GM12878 (cell line): ENCODE data around the gene PHACTR1. TPM values are rescaled to one million over a fixed set of nuclear protein-coding genes. Genes with fewer than 3 reads are reported as not detected.

Source experiments
- ATAC-seq: fragments of 200-7000 bp; cut with Tn5 transposase; 3 replicates; pipeline ENCODE4 v1.9.1; 2020; ENCODE audit warnings: mild to moderate bottlenecking, moderate library complexity
- BruUV-seq: library from RNA; stranded (reverse); fragments of 400-500 nt; replicated peaks from 2 replicates; lab custom pipeline; 2021; lab: Mats Ljungman, UMichigan
- CTCF ChIA-PET: fragments of 300-600 bp; sonication (Branson Sonifier 250); formaldehyde crosslinking; extraction: SDS; loops from one replicate; lab custom pipeline; 2021; ENCODE audit warnings: inconsistent platforms; lab: Yijun Ruan, JAX
- POLR2A ChIA-PET: fragments of 350-600 bp; formaldehyde crosslinking; extraction: SDS; loops from one replicate; lab custom pipeline; 2021; ENCODE audit warnings: inconsistent platforms; lab: Charles Lee
- RAD21 ChIA-PET: fragments of 300-600 bp; sonication (Branson Sonifier 250); formaldehyde crosslinking; loops from one replicate; lab custom pipeline; 2023; ENCODE audit warnings: antibody characterized with exemption; ENCODE audit not compliant: unreplicated experiment; lab: Charles Lee
- SMC1A ChIA-PET: fragments of 300-600 bp; sonication (Branson Sonifier 250); formaldehyde crosslinking; loops from one replicate; lab custom pipeline; 2023; ENCODE audit not compliant: unreplicated experiment, uncharacterized antibody; lab: Charles Lee
- DNase-seq: peaks from one replicate; pipeline ENCODE4 v3.0.0-alpha.2; 2011; ENCODE audit warnings: low read depth, low spot score
- FAIRE-seq: peaks from 3 replicates; lab custom pipeline; 2011; peaks lifted over from hg19 to GRCh38; lab: Jason Lieb, UNC
- H2AFZ ChIP-seq: 2 replicates; pipeline ENCODE4 v1.6.0; 2011; ENCODE audit warnings: low read depth, low read length, control low read depth; ENCODE audit not compliant: control insufficient read depth
- H3K27ac ChIP-seq: 2 replicates; pipeline ENCODE4 v1.5.1; 2011; ENCODE audit warnings: control low read depth; ENCODE audit not compliant: control insufficient read depth, insufficient read depth
- H3K27me3 ChIP-seq, 2 experiments: replicated peaks in 1 of 2; 2 replicates each; pipeline versions ENCODE4 v1.6.0 to v1.6.1; 2011; ENCODE audit warnings: low read length in 1 of 2; ENCODE audit not compliant: control insufficient read depth in 2 of 2, insufficient read depth in 2 of 2
- H3K36me3 ChIP-seq, 2 experiments: 2 replicates each; pipeline ENCODE4 v1.5.1; 2011; ENCODE audit warnings: low read length in 1 of 2; ENCODE audit not compliant: control insufficient read depth in 2 of 2, insufficient read depth in 2 of 2
- H3K4me1 ChIP-seq: 2 replicates; pipeline ENCODE4 v1.6.1; 2011; ENCODE audit warnings: mild to moderate bottlenecking, low read length, moderate library complexity, mixed read lengths; ENCODE audit not compliant: control insufficient read depth, insufficient read depth
- H3K4me2 ChIP-seq: 2 replicates; pipeline ENCODE4 v1.6.0; 2011; ENCODE audit warnings: control low read depth; ENCODE audit not compliant: control insufficient read depth, insufficient read depth
- H3K4me3 ChIP-seq: fragments of 200-600 bp; sonication (generic); 2 replicates; pipeline ENCODE4 v1.5.1; 2016
- H3K79me2 ChIP-seq: 2 replicates; pipeline ENCODE4 v1.6.0; 2011; ENCODE audit warnings: low read length; ENCODE audit not compliant: control insufficient read depth, insufficient read depth
- H3K9ac ChIP-seq: 2 replicates; pipeline ENCODE4 v1.8.0; 2011; ENCODE audit warnings: low read length, control low read depth, mixed read lengths; ENCODE audit not compliant: control insufficient read depth, insufficient read depth
- H3K9me3 ChIP-seq: replicated peaks from 3 replicates; pipeline ENCODE4 v1.5.1; 2011; ENCODE audit warnings: mild to moderate bottlenecking, low read length; ENCODE audit not compliant: control insufficient read depth, insufficient read depth
- H4K20me1 ChIP-seq: 2 replicates; pipeline ENCODE4 v1.6.0; 2011; ENCODE audit not compliant: control insufficient read depth, insufficient read depth
- DPF2 ChIP-seq: fragments of 450-650 bp; IDR thresholded peaks from 2 replicates; pipeline ENCODE4 v1.6.1; 2017; ENCODE audit warnings: mild to moderate bottlenecking
- EGR1 ChIP-seq, 2 experiments: IDR thresholded peaks; 1 replicate in 1 of 2; 2 replicates in 1 of 2; pipeline ENCODE4 v1.6.1; 2011 to 2012; ENCODE audit warnings: low read depth in 2 of 2, low read length in 2 of 2, borderline replicate concordance in 1 of 2, mild to moderate bottlenecking in 1 of 2, moderate library complexity in 1 of 2
- ESRRA ChIP-seq: IDR thresholded peaks from 2 replicates; pipeline ENCODE4 v1.6.1; 2012; ENCODE audit warnings: mild to moderate bottlenecking, low read length, improper control_type of control experiment
- POLR2A ChIP-seq: IDR thresholded peaks from 2 replicates; pipeline ENCODE4 v1.6.1; 2011; ENCODE audit warnings: low read depth, mild to moderate bottlenecking, low read length
- REST ChIP-seq: IDR thresholded peaks from 2 replicates; pipeline ENCODE4 v1.6.1; 2012; ENCODE audit warnings: mild to moderate bottlenecking, low read depth, low read length
- SRF ChIP-seq, 2 experiments: IDR thresholded peaks; 2 replicates each; pipeline ENCODE4 v1.6.1; 2011; ENCODE audit warnings: low read depth in 2 of 2, low read length in 2 of 2, mild to moderate bottlenecking in 1 of 2, moderate library complexity in 1 of 2
- WGBS: methylation state at CpG from one replicate; pipeline ENCODE4 v1.1.6; 2016; ENCODE audit warnings: low lambda C conversion rate; ENCODE audit not compliant: insufficient replicate concordance, insufficient coverage; ENCODE audit errors: missing lambda C conversion rate; 5-methylcytosine and 5-hydroxymethylcytosine counted together
- in situ Hi-C: fragments of 300-500 bp; cut with MboI; formaldehyde crosslinking; loops from 9 replicates; pipeline ENCODE4 v1.14.3; 2018; ENCODE audit warnings: mixed read lengths
- intact Hi-C: fragments of 100-400 bp; cut with micrococcal nuclease; formaldehyde crosslinking; loops from one replicate; pipeline ENCODE4 v1.14.2; 2022; ENCODE audit not compliant: unreplicated experiment
- polyA plus RNA-seq, 11 experiments: library from polyadenylated mRNA; depleted of rRNA in 4 of 11; unstranded in 6 of 11; stranded (reverse) in 5 of 11; fragments of >200 nt; fragmentation: Nextera tagmentation in 4 of 11; fragmentation: Illumina TruSeq in 1 of 11; extraction: Ambion mirVana in 4 of 11; extraction: Trizol in 1 of 11; gene quantifications; 1 replicate in 1 of 11; 2 replicates in 10 of 11; pipeline versions ENCODE4 v1.2.1 to v1.2.3, GENCODE V29; 2011 to 2016; ENCODE audit warnings: inconsistent platforms in 2 of 11, missing spikeins in 2 of 11, low read depth in 1 of 11
- total RNA-seq, 4 experiments: library from RNA; depleted of rRNA in 3 of 4; stranded (reverse); fragments of >200 nt in 3 of 4; fragmentation: Illumina TruSeq in 1 of 4; extraction: Trizol in 1 of 4; gene quantifications; 2 replicates each; pipeline versions ENCODE4 v1.2.1 to v1.2.3, GENCODE V29; 2013 to 2021

PHACTR1 gene
- total and polyA plus RNA-seq, 10 of the 15 experiments (the other 5 are each of a cell fraction or from before 2014, with no cell fraction given), result 34.2 to 94.6 (median 62.3) TPM

- intact Hi-C loops, result no loop called here
- SMC1A ChIA-PET, result interaction anchor here (1.0 kb wide), 1 partner anchor 37 kb away, joined by 3 read pairs; no protein-coding TSS in a partner anchor
These were observed 256.8 kb downstream of the PHACTR1 start for GRCh38 chr6:12973386-12973785.

More at GRCh38 chr6:12973386-12973785, 256.8 kb downstream of the PHACTR1 start:
- DNase-seq, result no peak
- H3K79me2 ChIP-seq, result no peaks in the 10 kb centered on the region
- 0% methylated on average over 4 of the region's 4 CpGs for WGBS
- POLR2A ChIA-PET, result no interaction called here
- RAD21 ChIA-PET, result no interaction called here
- H3K36me3 ChIP-seq, result no peaks in the 10 kb centered on the region
- no peak overlapping the region for H3K27ac ChIP-seq
- no peaks in the 10 kb centered on the region for H3K4me1 ChIP-seq
- no TSS peak for BruUV-seq
- TF ChIP-seq DPF2 (no peak), SRF (IDR thresholded peaks at IDR 0.05; ENCODE audit: low read depth in 2 of 2, low read length in 2 of 2) (no peak), ESRRA (no peak), POLR2A (no peak), EGR1 (IDR thresholded peaks at IDR 0.05; ENCODE audit: borderline replicate concordance in 1 of 2, low read depth in 2 of 2, low read length in 2 of 2) (no peak), REST (no peak)
- no peak overlapping the region for H3K4me3 ChIP-seq
- H3K9me3 ChIP-seq, result no peaks in the 10 kb centered on the region
- no peak for FAIRE-seq
- no peak overlapping the region for H3K9ac ChIP-seq
- in situ Hi-C loops, result no loop called here
- H3K4me2 ChIP-seq, result no peak overlapping the region
- no peaks in the 10 kb centered on the region for H4K20me1 ChIP-seq
- CTCF ChIA-PET, result no interaction called here
- no peak for ATAC-seq
- H2AFZ ChIP-seq, result no peak overlapping the region
- no peaks in the 10 kb centered on the region for H3K27me3 ChIP-seq
